Karpas-422 (cell line): Measurements from ENCODE around the gene RAB1B. TPM values are rescaled to one million over a fixed set of nuclear protein-coding genes. Genes with fewer than 3 reads are reported as not detected.
"Not testable (repeated sequence)": the region's sequence is repeated elsewhere in the genome, so short reads cannot be mapped to it uniquely, and the experiment has no call there.

Source experiments
- DNase-seq: peaks from one replicate; pipeline ENCODE4 v3.0.0-alpha.2; 2015
- H2AFZ ChIP-seq: fragments of 200-600 bp; sonication (generic); 2 replicates; pipeline ENCODE4 v1.6.1; 2014; ENCODE audit warnings: antibody characterized with exemption, low read length, mixed read lengths
- H3K27ac ChIP-seq: fragments of 200-600 bp; sonication (generic); 2 replicates; pipeline ENCODE4 v1.5.1; 2014; ENCODE audit warnings: mild to moderate bottlenecking, low read length, moderate library complexity
- H3K27me3 ChIP-seq: fragments of 200-600 bp; sonication (generic); 2 replicates; pipeline ENCODE4 v1.6.1; 2014; ENCODE audit warnings: low read length, mixed read lengths
- H3K36me3 ChIP-seq: fragments of 200-600 bp; sonication (generic); 2 replicates; pipeline ENCODE4 v1.6.1; 2014; ENCODE audit warnings: low read length, mixed read lengths; ENCODE audit not compliant: insufficient read depth
- H3K4me1 ChIP-seq: fragments of 200-600 bp; sonication (generic); 2 replicates; pipeline ENCODE4 v1.6.1; 2014; ENCODE audit warnings: mild to moderate bottlenecking, low read length, mixed read lengths
- H3K4me2 ChIP-seq: fragments of 200-600 bp; sonication (generic); 2 replicates; pipeline ENCODE4 v1.6.1; 2014; ENCODE audit warnings: low read length, low read depth, mild to moderate bottlenecking; ENCODE audit not compliant: poor library complexity, severe bottlenecking
- H3K4me3 ChIP-seq: fragments of 200-600 bp; sonication (generic); 2 replicates; pipeline ENCODE4 v1.5.1; 2014; ENCODE audit warnings: mild to moderate bottlenecking, antibody characterized with exemption, low read length, mixed read lengths
- H3K79me2 ChIP-seq: fragments of 200-600 bp; sonication (generic); 2 replicates; pipeline ENCODE4 v1.6.1; 2014; ENCODE audit warnings: mild to moderate bottlenecking, low read length, mixed read lengths
- H3K9ac ChIP-seq: fragments of 200-600 bp; sonication (generic); 2 replicates; pipeline ENCODE4 v1.6.0; 2014; ENCODE audit warnings: low read length
- H3K9me2 ChIP-seq: fragments of 200-600 bp; sonication (generic), shearing (Covaris generic); replicated peaks from 2 replicates; pipeline ENCODE4 v1.6.0; 2014; ENCODE audit warnings: mild to moderate bottlenecking, low read length, moderate library complexity; ENCODE audit not compliant: insufficient read depth
- H3K9me3 ChIP-seq: fragments of 300-700, 200-600 bp; sonication (generic); 2 replicates; pipeline ENCODE4 v1.6.1; 2014; ENCODE audit warnings: low read length, mixed read lengths
- H4K20me1 ChIP-seq: fragments of 200-600 bp; sonication (generic); 2 replicates; pipeline ENCODE4 v1.6.1; 2014; ENCODE audit warnings: mild to moderate bottlenecking, antibody characterized with exemption, low read length, low read depth; ENCODE audit not compliant: insufficient read depth
- total RNA-seq: library from RNA; depleted of rRNA; stranded (reverse); fragments of >200 nt; shearing (Covaris generic); gene quantifications from 2 replicates; pipeline ENCODE4 v1.2.3, GENCODE V29; 2014; ENCODE audit warnings: low replicate concordance

RAB1B gene
- total RNA-seq, 1 experiment from 2014 or later, result 56.2 TPM

- no peaks in the 10 kb centered on the region for H3K27me3 ChIP-seq
- H3K9me3 ChIP-seq, result no peaks in the 10 kb centered on the region
- H3K4me2 ChIP-seq, result peak overlapping the region; percentile 18
- peak overlapping the region; percentile 30 for H3K9ac ChIP-seq
- no peaks in the 10 kb centered on the region for H4K20me1 ChIP-seq
- peak overlapping the region; percentile 86 for H3K27ac ChIP-seq
- H3K9me2 ChIP-seq, result no peaks in the 10 kb centered on the region
- no peak overlapping the region for H2AFZ ChIP-seq
- peak; percentile 75 for DNase-seq
- H3K4me3 ChIP-seq, result no peak overlapping the region; the same call in 1 of the 2 replicates
- H3K79me2 ChIP-seq, result no peaks in the 10 kb centered on the region
- peaks cover 51% of the 10 kb centered on the region for H3K4me1 ChIP-seq
- H3K36me3 ChIP-seq, result peaks cover 10% of the 10 kb centered on the region
These were observed 26.2 kb upstream of the RAB1B start for GRCh38 chr11:66242095-66242765.

DNA sequence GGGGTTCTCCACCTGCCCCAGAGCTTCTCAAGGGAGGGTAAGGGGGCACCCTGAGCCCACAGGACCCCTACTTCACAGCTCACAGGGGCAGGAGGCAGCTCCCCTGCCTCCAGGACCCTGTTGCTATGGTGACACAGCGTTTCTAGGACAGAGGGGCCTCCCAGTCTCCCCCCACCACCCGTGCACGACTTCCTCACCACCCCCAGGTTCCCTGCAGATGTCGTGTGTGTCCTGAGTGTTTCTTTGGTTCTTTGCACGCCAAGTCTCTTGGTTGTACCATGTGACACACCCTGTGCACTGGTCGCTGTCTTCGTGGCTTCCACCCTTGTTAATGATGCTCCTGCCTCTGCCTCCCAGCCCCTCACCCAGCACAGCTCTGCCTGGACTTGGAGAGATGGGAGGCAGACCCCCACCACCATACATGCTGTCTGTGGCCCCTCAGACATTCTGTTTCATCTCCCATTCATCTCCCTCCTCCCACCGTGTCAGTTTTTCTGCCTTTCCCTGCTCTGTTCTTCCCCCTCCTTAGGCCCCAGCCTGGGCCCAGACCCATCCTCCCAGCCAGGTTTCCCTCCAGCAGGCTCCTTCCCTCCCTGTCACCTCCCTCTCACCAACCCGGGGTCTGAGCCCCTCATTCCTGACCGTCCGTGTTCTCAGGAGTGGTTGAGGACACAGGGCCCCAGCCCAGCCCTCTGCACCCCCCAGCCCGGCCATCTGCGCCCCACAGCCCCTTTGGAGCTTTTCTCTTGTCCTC, 24.5 kb upstream of the RAB1B start:
- Histone ChIP-seq H3K27me3 (no peaks in the 10 kb centered on the region), H4K20me1 (no peaks in the 10 kb centered on the region), H3K4me3 (no peak overlapping the region), H3K9me2 (no peaks in the 10 kb centered on the region), H3K4me2 (no peak overlapping the region), H2AFZ (no peak overlapping the region), H3K27ac (peak overlapping the region; percentile 86), H3K9me3 (no peaks in the 10 kb centered on the region), H3K79me2 (no peaks in the 10 kb centered on the region), H3K4me1 (peaks cover 46% of the 10 kb centered on the region), H3K36me3 (peaks cover 10% of the 10 kb centered on the region; the same call in 1 of the 2 replicates), H3K9ac (no peak overlapping the region)
- no peak for DNase-seq

- H3K79me2 ChIP-seq, result no peaks in the 10 kb centered on the region
- H3K27ac ChIP-seq, result no peak overlapping the region
- H3K36me3 ChIP-seq, result peaks cover 14% of the 10 kb centered on the region; the same call in 1 of the 2 replicates
- H3K9me2 ChIP-seq, result no peaks in the 10 kb centered on the region
- no peak overlapping the region for H2AFZ ChIP-seq
- H3K9me3 ChIP-seq, result no peaks in the 10 kb centered on the region
- no peak overlapping the region for H3K4me2 ChIP-seq
- no peaks in the 10 kb centered on the region for H4K20me1 ChIP-seq
- H3K27me3 ChIP-seq, result no peaks in the 10 kb centered on the region
- no peak for DNase-seq
- H3K9ac ChIP-seq, result no peak overlapping the region
- no peak overlapping the region for H3K4me3 ChIP-seq
- peaks cover 12% of the 10 kb centered on the region for H3K4me1 ChIP-seq
These were observed 21.1 kb upstream of the RAB1B start for GRCh38 chr11:66247295-66247694.

- Histone ChIP-seq H3K27ac (no peak overlapping the region), H3K4me1 (peaks cover 7% of the 10 kb centered on the region), H3K9me3 (no peaks in the 10 kb centered on the region), H3K9me2 (no peaks in the 10 kb centered on the region), H3K9ac (no peak overlapping the region), H3K4me3 (no peak overlapping the region), H3K4me2 (no peak overlapping the region), H3K27me3 (no peaks in the 10 kb centered on the region), H4K20me1 (no peaks in the 10 kb centered on the region), H2AFZ (no peak overlapping the region), H3K36me3 (peaks cover 11% of the 10 kb centered on the region; the same call in 1 of the 2 replicates), H3K79me2 (no peaks in the 10 kb centered on the region)
- DNase-seq, result no peak
These were observed 20.6 kb upstream of the RAB1B start for GRCh38 chr11:66247801-66248200.

GRCh38 chr11:66248903-66249302, 19.5 kb upstream of the RAB1B start:
- H3K27ac ChIP-seq, result no peak overlapping the region
- H3K9me2 ChIP-seq, result no peaks in the 10 kb centered on the region
- H3K9ac ChIP-seq, result no peak overlapping the region
- peaks cover 10% of the 10 kb centered on the region; the same call in 1 of the 2 replicates for H3K36me3 ChIP-seq
- no peaks in the 10 kb centered on the region for H4K20me1 ChIP-seq
- H3K9me3 ChIP-seq, result no peaks in the 10 kb centered on the region
- H2AFZ ChIP-seq, result no peak overlapping the region
- DNase-seq, result no peak
- H3K4me3 ChIP-seq, result no peak overlapping the region
- no peak overlapping the region for H3K4me2 ChIP-seq
- no peaks in the 10 kb centered on the region for H3K79me2 ChIP-seq
- no peaks in the 10 kb centered on the region for H3K27me3 ChIP-seq
- no peaks in the 10 kb centered on the region; the same call in 1 of the 2 replicates for H3K4me1 ChIP-seq

- Histone ChIP-seq H4K20me1 (no peaks in the 10 kb centered on the region), H2AFZ (no peak overlapping the region), H3K27ac (no peak overlapping the region), H3K4me2 (no peak overlapping the region), H3K4me3 (no peak overlapping the region), H3K4me1 (peaks cover 23% of the 10 kb centered on the region), H3K9me2 (no peaks in the 10 kb centered on the region), H3K27me3 (no peaks in the 10 kb centered on the region), H3K79me2 (no peaks in the 10 kb centered on the region; the same call in 1 of the 2 replicates), H3K9ac (no peak overlapping the region), H3K36me3 (peaks cover 7% of the 10 kb centered on the region; the same call in 1 of the 2 replicates), H3K9me3 (no peaks in the 10 kb centered on the region)
- DNase-seq, result no peak
These were observed 16.6 kb upstream of the RAB1B start for GRCh38 chr11:66251809-66252208.

DNA sequence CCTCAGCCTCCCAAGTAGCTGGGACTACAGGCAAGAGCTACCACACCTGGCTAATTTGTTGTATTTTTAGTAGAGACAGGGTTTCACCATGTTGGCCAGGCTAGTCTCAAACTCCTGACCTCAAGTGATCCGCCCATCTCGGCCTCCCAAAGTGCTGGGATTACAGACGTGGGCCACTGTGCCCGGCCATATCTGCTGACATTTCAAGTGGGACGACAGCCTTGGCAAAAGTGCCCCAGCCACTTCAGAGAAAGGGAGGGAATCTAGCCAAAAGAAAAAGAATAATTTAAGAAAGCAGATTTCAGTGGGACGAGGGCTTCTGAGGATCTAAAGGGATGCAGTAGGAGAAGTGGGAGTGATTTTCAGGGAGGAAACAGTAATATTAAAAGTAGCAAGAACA, 15.4 kb upstream of the RAB1B start:
- not testable (repeated sequence) for H3K79me2 ChIP-seq, DNase-seq, H3K4me3 ChIP-seq, H3K9ac ChIP-seq, H3K9me3 ChIP-seq, H3K36me3 ChIP-seq, H2AFZ ChIP-seq, H4K20me1 ChIP-seq, H3K9me2 ChIP-seq, H3K27me3 ChIP-seq, H3K4me2 ChIP-seq, H3K27ac ChIP-seq
- peaks cover 27% of the 10 kb centered on the region for H3K4me1 ChIP-seq

DNA sequence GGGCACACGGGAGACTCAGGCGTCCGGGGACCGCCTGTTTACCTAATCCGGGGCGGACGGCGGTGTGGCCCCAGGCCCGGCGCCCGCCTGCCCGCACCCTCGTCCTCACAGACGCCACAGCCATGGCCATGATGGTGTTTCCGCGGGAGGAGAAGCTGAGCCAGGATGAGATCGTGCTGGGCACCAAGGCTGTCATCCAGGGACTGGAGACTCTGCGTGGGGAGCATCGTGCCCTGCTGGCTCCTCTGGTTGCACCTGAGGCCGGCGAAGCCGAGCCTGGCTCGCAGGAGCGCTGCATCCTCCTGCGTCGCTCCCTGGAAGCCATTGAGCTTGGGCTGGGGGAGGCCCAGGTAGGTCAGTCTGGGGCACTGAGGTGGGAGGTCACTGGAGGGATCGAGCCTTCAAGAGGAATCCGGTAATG, 10.0 kb upstream of the RAB1B start:
- peaks cover 39% of the 10 kb centered on the region for H3K4me1 ChIP-seq
- H3K27me3 ChIP-seq, result no peaks in the 10 kb centered on the region
- peak overlapping the region; percentile 82 for H3K27ac ChIP-seq
- DNase-seq, result no peak
- H3K4me2 ChIP-seq, result peak overlapping the region; percentile 94
- H4K20me1 ChIP-seq, result peaks cover 3% of the 10 kb centered on the region; the same call in 1 of the 2 replicates
- H2AFZ ChIP-seq, result no peak overlapping the region
- H3K36me3 ChIP-seq, result peaks cover 14% of the 10 kb centered on the region; the same call in 1 of the 2 replicates
- no peaks in the 10 kb centered on the region for H3K9me2 ChIP-seq
- H3K9me3 ChIP-seq, result no peaks in the 10 kb centered on the region
- H3K4me3 ChIP-seq, result peak overlapping the region; percentile 93
- H3K9ac ChIP-seq, result peak overlapping the region; percentile 89
- peaks cover 26% of the 10 kb centered on the region for H3K79me2 ChIP-seq
